H9 (cell line): ENCODE results near the gene PDF. TPM values are rescaled to one million over a fixed set of nuclear protein-coding genes. Genes with fewer than 3 reads are reported as not detected.
A peak's percentile ranks its signal among the peaks of the same experiment; 100 is the strongest.

Source experiments
- DNase-seq: peaks from one replicate; pipeline ENCODE4 v3.0.0-alpha.2; 2017
- H2AFZ ChIP-seq: one replicate; pipeline ENCODE4 v1.6.1; 2013; ENCODE audit warnings: mild to moderate bottlenecking, low read length, control low read depth, moderate library complexity
- H2AK5ac ChIP-seq: 2 replicates; pipeline ENCODE4 v1.6.1; 2013; ENCODE audit warnings: low read length, control low read depth, mixed read lengths; ENCODE audit not compliant: insufficient read length
- H2BK120ac ChIP-seq: one replicate; pipeline ENCODE4 v1.6.1; 2013; ENCODE audit warnings: low read depth, mild to moderate bottlenecking, low read length, control low read depth, inconsistent platforms; ENCODE audit not compliant: poor library complexity, severe bottlenecking
- H2BK12ac ChIP-seq: 2 replicates; pipeline ENCODE4 v1.6.1; 2013; ENCODE audit warnings: low read length, control low read depth, mixed read lengths, low read depth; ENCODE audit not compliant: insufficient read length
- H2BK15ac ChIP-seq: 2 replicates; pipeline ENCODE4 v1.6.1; 2013; ENCODE audit warnings: low read depth, low read length, control low read depth
- H2BK20ac ChIP-seq: one replicate; pipeline ENCODE4 v1.6.1; 2013; ENCODE audit warnings: low read depth, mild to moderate bottlenecking, low read length, control low read depth, inconsistent platforms; ENCODE audit not compliant: poor library complexity, severe bottlenecking
- H2BK5ac ChIP-seq: 2 replicates; pipeline ENCODE4 v1.6.1; 2013; ENCODE audit warnings: low read length, control low read depth, mixed read lengths; ENCODE audit not compliant: insufficient read length
- H3K14ac ChIP-seq: 2 replicates; pipeline ENCODE4 v1.6.1; 2013; ENCODE audit warnings: low read length, control low read depth; ENCODE audit not compliant: insufficient read depth
- H3K18ac ChIP-seq: 2 replicates; pipeline ENCODE4 v1.6.1; 2013; ENCODE audit warnings: low read depth, mild to moderate bottlenecking, mixed read lengths, low read length, control low read depth; ENCODE audit not compliant: insufficient read length
- H3K23ac ChIP-seq: 2 replicates; pipeline ENCODE4 v1.6.1; 2013; ENCODE audit warnings: low read length, control low read depth, mixed read lengths, low read depth; ENCODE audit not compliant: insufficient read length
- H3K23me2 ChIP-seq: 2 replicates; pipeline ENCODE4 v1.6.1; 2013; ENCODE audit warnings: low read depth, mild to moderate bottlenecking, mixed read lengths, low read length, control low read depth; ENCODE audit not compliant: insufficient read length, poor library complexity, severe bottlenecking
- H3K27ac ChIP-seq: 2 replicates; pipeline ENCODE4 v1.5.1; 2013; ENCODE audit warnings: low read length, control low read depth, mixed read lengths, low read depth; ENCODE audit not compliant: insufficient read length
- H3K27me3 ChIP-seq: 2 replicates; pipeline ENCODE4 v1.6.1; 2013; ENCODE audit warnings: low read length, control low read depth, inconsistent platforms; ENCODE audit not compliant: insufficient read depth
- H3K4ac ChIP-seq: 2 replicates; pipeline ENCODE4 v1.6.1; 2013; ENCODE audit warnings: low read depth, mild to moderate bottlenecking, control low read depth, inconsistent platforms, low read length, moderate library complexity
- H3K4me1 ChIP-seq: 2 replicates; pipeline ENCODE4 v1.6.1; 2013; ENCODE audit warnings: low read length, control low read depth, inconsistent platforms; ENCODE audit not compliant: insufficient read depth
- H3K4me2 ChIP-seq: 2 replicates; pipeline ENCODE4 v1.6.1; 2013; ENCODE audit warnings: low read length, control low read depth, mixed read lengths; ENCODE audit not compliant: insufficient read length, insufficient read depth
- H3K56ac ChIP-seq: 2 replicates; pipeline ENCODE4 v1.6.1; 2013; ENCODE audit warnings: low read depth, mild to moderate bottlenecking, mixed read lengths, low read length, control low read depth; ENCODE audit not compliant: insufficient read length
- H3K79me1 ChIP-seq: 2 replicates; pipeline ENCODE4 v1.6.1; 2013; ENCODE audit warnings: low read depth, mild to moderate bottlenecking, moderate library complexity, low read length, control low read depth, inconsistent platforms; ENCODE audit not compliant: insufficient read depth, poor library complexity, severe bottlenecking
- H3K79me2 ChIP-seq: 2 replicates; pipeline ENCODE4 v1.6.1; 2013; ENCODE audit warnings: low read length, control low read depth, inconsistent platforms; ENCODE audit not compliant: insufficient read depth
- H3K9ac ChIP-seq: 2 replicates; pipeline ENCODE4 v1.6.1; 2013; ENCODE audit warnings: low read length, control low read depth, mixed read lengths; ENCODE audit not compliant: insufficient read length; ENCODE audit errors: extremely low read depth
- H3K9me3 ChIP-seq: one replicate; pipeline ENCODE4 v1.6.1; 2013; ENCODE audit warnings: low read depth, low read length, inconsistent platforms; ENCODE audit not compliant: control insufficient read depth
- H3T11ph ChIP-seq: one replicate; pipeline ENCODE4 v1.6.1; 2013; ENCODE audit warnings: mild to moderate bottlenecking, low read length, control low read depth, inconsistent platforms
- H4K20me1 ChIP-seq: one replicate; pipeline ENCODE4 v1.6.1; 2013; ENCODE audit not compliant: control insufficient read depth, insufficient read length, insufficient read depth
- H4K5ac ChIP-seq: 2 replicates; pipeline ENCODE4 v1.6.1; 2013; ENCODE audit warnings: low read depth, mild to moderate bottlenecking, mixed read lengths, low read length, control low read depth; ENCODE audit not compliant: insufficient read length
- H4K8ac ChIP-seq: replicated peaks from 2 replicates; pipeline ENCODE4 v1.6.1; 2013; ENCODE audit warnings: low read length, control low read depth, mixed read lengths, low read depth; ENCODE audit not compliant: insufficient read length
- H4K91ac ChIP-seq: 2 replicates; pipeline ENCODE4 v1.6.1; 2013; ENCODE audit warnings: low read depth, mild to moderate bottlenecking, moderate library complexity, mixed read lengths, low read length, control low read depth; ENCODE audit not compliant: insufficient read length
- H3K27ac Mint-ChIP-seq, 3 experiments: 2 replicates in 2 of 3; 3 replicates in 1 of 3; pipeline ENCODE4 v1.8.0; 2020 to 2021; ENCODE audit warnings: mixed read lengths in 3 of 3, mild to moderate bottlenecking in 1 of 3, moderate library complexity in 1 of 3
- H3K27me3 Mint-ChIP-seq: 2 replicates; pipeline ENCODE4 v1.8.0; 2021; ENCODE audit warnings: low read depth, mild to moderate bottlenecking, moderate library complexity, mixed read lengths
- H3K36me3 Mint-ChIP-seq, 3 experiments: 2 replicates in 2 of 3; 3 replicates in 1 of 3; pipeline ENCODE4 v1.8.0; 2020 to 2021; ENCODE audit warnings: low read depth in 3 of 3, mixed read lengths in 3 of 3; ENCODE audit not compliant: insufficient read depth in 1 of 3
- H3K4me1 Mint-ChIP-seq, 2 experiments: 2 replicates each; pipeline ENCODE4 v1.8.0; 2020; ENCODE audit warnings: mixed read lengths in 2 of 2
- H3K4me3 Mint-ChIP-seq, 2 experiments: 2 replicates in 1 of 2; 3 replicates in 1 of 2; pipeline ENCODE4 v1.8.0; 2020 to 2021; ENCODE audit warnings: mild to moderate bottlenecking in 2 of 2, mixed read lengths in 2 of 2, moderate library complexity in 1 of 2
- H3K9me3 Mint-ChIP-seq, 2 experiments: 2 replicates in 1 of 2; 3 replicates in 1 of 2; pipeline ENCODE4 v1.8.0; 2020; ENCODE audit warnings: mild to moderate bottlenecking in 2 of 2, mixed read lengths in 2 of 2, moderate library complexity in 1 of 2
- WGBS: extraction: QIAGEN DNeasy Blood & Tissue Kit; methylation state at CpG from one replicate; pipeline ENCODE4 v1.1.7; 2013; ENCODE audit warnings: missing lambda C conversion rate, low lambda C conversion rate, mixed read lengths; ENCODE audit not compliant: insufficient read length; ENCODE audit errors: extremely low coverage; 5-methylcytosine and 5-hydroxymethylcytosine counted together
- total RNA-seq: library from RNA; stranded (reverse); gene quantifications from 2 replicates; pipeline ENCODE4 v1.2.1, GENCODE V29; 2021
- TF ChIP-seq, protein P1 (sequence below): fragments of 200-600 bp; sonication (generic); conservative IDR thresholded peaks from 3 replicates; pipeline ENCODE4 v1.8.0; 2021; ENCODE audit warnings: antibody characterized with exemption, mild to moderate bottlenecking

PDF gene
- total RNA-seq, 1 experiment from 2014 or later = 36.4 TPM

DNA sequence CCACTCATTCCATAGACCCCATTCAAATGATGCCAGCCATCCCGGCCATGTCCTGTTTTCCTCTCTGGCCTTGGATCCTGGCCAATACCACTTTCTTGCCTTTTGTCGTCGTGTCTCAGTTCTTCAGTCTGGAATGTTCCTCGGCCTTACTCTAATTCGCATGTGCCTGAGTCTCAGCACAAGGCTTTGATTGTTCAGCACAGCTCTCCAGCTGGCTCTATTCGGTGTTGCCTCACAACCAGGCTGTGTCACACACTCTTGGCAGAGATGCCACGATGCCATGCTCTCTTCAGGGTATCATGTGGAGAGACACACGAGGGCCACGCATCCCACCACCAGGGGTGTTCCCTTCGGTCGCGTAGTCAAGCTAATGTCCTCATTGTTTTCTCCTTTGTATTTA, 21.1 kb downstream of the PDF start:
- no peak overlapping the region for H2BK12ac ChIP-seq
- H2BK120ac ChIP-seq = no peak overlapping the region
- H3K4ac ChIP-seq = no peak overlapping the region
- Mint-ChIP-seq H3K9me3 (no peaks in the 10 kb centered on the region; a peak in 2 of 5 replicates), H3K27ac (peak overlapping the region in 1 of 3 experiments; percentile 29; a peak in 2 of 7 replicates), H3K36me3 (peaks cover 7 to 14% (median 10%) of the 10 kb centered on the region in 3 experiments; a peak in 5 of 7 replicates), H3K27me3 (no peaks in the 10 kb centered on the region; the same call in 1 of the 2 replicates), H3K4me1 (peaks cover 7 to 10% of the 10 kb centered on the region in 2 experiments), H3K4me3 (no peak overlapping the region)
- no peak overlapping the region for H2BK5ac ChIP-seq
- H2BK15ac ChIP-seq = no peak overlapping the region
- no peak overlapping the region for H3K56ac ChIP-seq
- no peaks in the 10 kb centered on the region for H4K20me1 ChIP-seq
- H4K5ac ChIP-seq = no peak overlapping the region
- no peak overlapping the region for H4K8ac ChIP-seq
- no peak overlapping the region for H4K91ac ChIP-seq
- H3T11ph ChIP-seq = no peak overlapping the region
- H3K27ac ChIP-seq = no peak overlapping the region
- H3K23ac ChIP-seq = no peak overlapping the region
- H3K4me2 ChIP-seq = no peak overlapping the region
- no CpG with 5 or more reads among the region's 12 CpGs for WGBS
- H3K14ac ChIP-seq = no peak overlapping the region
- peaks cover 3% of the 10 kb centered on the region for H3K79me1 ChIP-seq
- no peak overlapping the region for H3K18ac ChIP-seq
- peaks cover 3% of the 10 kb centered on the region; the same call in 1 of the 2 replicates for H3K79me2 ChIP-seq
- H3K4me1 ChIP-seq = peaks cover 2% of the 10 kb centered on the region; the same call in 1 of the 2 replicates
- no peak overlapping the region for H2AK5ac ChIP-seq
- DNase-seq = no peak
- H2AFZ ChIP-seq = no peak overlapping the region
- peaks cover 6% of the 10 kb centered on the region for H3K23me2 ChIP-seq
- no peak overlapping the region for H2BK20ac ChIP-seq
- H3K27me3 ChIP-seq = no peaks in the 10 kb centered on the region
- no peaks in the 10 kb centered on the region for H3K9me3 ChIP-seq
- TF ChIP-seq, protein P1, sequence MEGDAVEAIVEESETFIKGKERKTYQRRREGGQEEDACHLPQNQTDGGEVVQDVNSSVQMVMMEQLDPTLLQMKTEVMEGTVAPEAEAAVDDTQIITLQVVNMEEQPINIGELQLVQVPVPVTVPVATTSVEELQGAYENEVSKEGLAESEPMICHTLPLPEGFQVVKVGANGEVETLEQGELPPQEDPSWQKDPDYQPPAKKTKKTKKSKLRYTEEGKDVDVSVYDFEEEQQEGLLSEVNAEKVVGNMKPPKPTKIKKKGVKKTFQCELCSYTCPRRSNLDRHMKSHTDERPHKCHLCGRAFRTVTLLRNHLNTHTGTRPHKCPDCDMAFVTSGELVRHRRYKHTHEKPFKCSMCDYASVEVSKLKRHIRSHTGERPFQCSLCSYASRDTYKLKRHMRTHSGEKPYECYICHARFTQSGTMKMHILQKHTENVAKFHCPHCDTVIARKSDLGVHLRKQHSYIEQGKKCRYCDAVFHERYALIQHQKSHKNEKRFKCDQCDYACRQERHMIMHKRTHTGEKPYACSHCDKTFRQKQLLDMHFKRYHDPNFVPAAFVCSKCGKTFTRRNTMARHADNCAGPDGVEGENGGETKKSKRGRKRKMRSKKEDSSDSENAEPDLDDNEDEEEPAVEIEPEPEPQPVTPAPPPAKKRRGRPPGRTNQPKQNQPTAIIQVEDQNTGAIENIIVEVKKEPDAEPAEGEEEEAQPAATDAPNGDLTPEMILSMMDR = no peak
- H3K9ac ChIP-seq = no peak overlapping the region
